MM.1S (cell line): ENCODE data around the gene HTR3D.

Source experiments
- DNase-seq: peaks from one replicate; pipeline ENCODE4 v3.0.0-alpha.2; 2015
- H2AFZ ChIP-seq: fragments of 300-600 bp; sonication (generic); 2 replicates; pipeline ENCODE4 v1.6.0; 2016; ENCODE audit warnings: antibody characterized with exemption, low read length
- H3F3A ChIP-seq: fragments of 300-600 bp; sonication (generic); 2 replicates; pipeline ENCODE4 v1.6.1; 2016; ENCODE audit warnings: mild to moderate bottlenecking, antibody characterized with exemption, low read length, moderate library complexity, mixed read lengths; ENCODE audit not compliant: insufficient read depth
- H3K27ac ChIP-seq: fragments of 300-600 bp; sonication (generic); 2 replicates; pipeline ENCODE4 v1.5.1; 2016; ENCODE audit warnings: mild to moderate bottlenecking, low read length
- H3K27me3 ChIP-seq: fragments of 300-600 bp; sonication (generic); replicated peaks from 2 replicates; pipeline ENCODE4 v1.6.0; 2016; ENCODE audit warnings: low read length; ENCODE audit not compliant: insufficient read depth
- H3K36me3 ChIP-seq: fragments of 300-600 bp; sonication (generic); replicated peaks from 2 replicates; pipeline ENCODE4 v1.6.1; 2016; ENCODE audit warnings: mild to moderate bottlenecking, low read length, mixed read lengths; ENCODE audit not compliant: insufficient read depth
- H3K4me1 ChIP-seq: fragments of 300-600 bp; sonication (generic); 2 replicates; pipeline ENCODE4 v1.6.1; 2016; ENCODE audit warnings: low read length, mixed read lengths
- H3K4me2 ChIP-seq: fragments of 300-600 bp; sonication (generic); 2 replicates; pipeline ENCODE4 v1.6.0; 2016; ENCODE audit warnings: low read depth, low read length
- H3K4me3 ChIP-seq: fragments of 300-600 bp; sonication (generic); 2 replicates; pipeline ENCODE4 v1.5.1; 2016; ENCODE audit warnings: low read length, mixed read lengths
- H3K79me2 ChIP-seq: fragments of 300-600 bp; sonication (generic); 2 replicates; pipeline ENCODE4 v1.6.1; 2016; ENCODE audit warnings: mixed run types, low read length, mixed read lengths
- H3K9ac ChIP-seq: fragments of 300-600 bp; sonication (generic); 2 replicates; pipeline ENCODE4 v1.6.1; 2016; ENCODE audit warnings: low read length, mixed read lengths
- H3K9me2 ChIP-seq: fragments of 300-600 bp; sonication (generic); replicated peaks from 2 replicates; pipeline ENCODE4 v1.6.1; 2016; ENCODE audit warnings: mild to moderate bottlenecking, low read length, mixed read lengths; ENCODE audit not compliant: insufficient read depth
- H3K9me3 ChIP-seq: fragments of 300-600 bp; sonication (generic); replicated peaks from 2 replicates; pipeline ENCODE4 v1.6.1; 2016; ENCODE audit warnings: mild to moderate bottlenecking, low read length, mixed read lengths; ENCODE audit not compliant: insufficient read depth
- H4K20me1 ChIP-seq: fragments of 300-600 bp; sonication (generic); 2 replicates; pipeline ENCODE4 v1.6.1; 2016; ENCODE audit warnings: mild to moderate bottlenecking, low read length, moderate library complexity, mixed read lengths; ENCODE audit not compliant: insufficient read depth
- EZH2 ChIP-seq: fragments of 300-600 bp; sonication (generic); optimal IDR thresholded peaks from 2 replicates; pipeline ENCODE3; 2017; ENCODE audit warnings: low read depth, mild to moderate bottlenecking, antibody characterized with exemption, low read length, mixed read lengths
- EZH2phosphoT487 ChIP-seq: fragments of 300-600 bp; sonication (generic); IDR thresholded peaks from 2 replicates; pipeline ENCODE4 v1.6.1; 2018; ENCODE audit warnings: antibody characterized with exemption, low read length
- TF ChIP-seq, protein P1 (sequence below): fragments of 300-600 bp; sonication (generic); IDR thresholded peaks from 2 replicates; pipeline ENCODE4 v1.5.1; 2016; ENCODE audit warnings: antibody characterized with exemption, low read length, mixed read lengths

The HTR3D gene

DNA sequence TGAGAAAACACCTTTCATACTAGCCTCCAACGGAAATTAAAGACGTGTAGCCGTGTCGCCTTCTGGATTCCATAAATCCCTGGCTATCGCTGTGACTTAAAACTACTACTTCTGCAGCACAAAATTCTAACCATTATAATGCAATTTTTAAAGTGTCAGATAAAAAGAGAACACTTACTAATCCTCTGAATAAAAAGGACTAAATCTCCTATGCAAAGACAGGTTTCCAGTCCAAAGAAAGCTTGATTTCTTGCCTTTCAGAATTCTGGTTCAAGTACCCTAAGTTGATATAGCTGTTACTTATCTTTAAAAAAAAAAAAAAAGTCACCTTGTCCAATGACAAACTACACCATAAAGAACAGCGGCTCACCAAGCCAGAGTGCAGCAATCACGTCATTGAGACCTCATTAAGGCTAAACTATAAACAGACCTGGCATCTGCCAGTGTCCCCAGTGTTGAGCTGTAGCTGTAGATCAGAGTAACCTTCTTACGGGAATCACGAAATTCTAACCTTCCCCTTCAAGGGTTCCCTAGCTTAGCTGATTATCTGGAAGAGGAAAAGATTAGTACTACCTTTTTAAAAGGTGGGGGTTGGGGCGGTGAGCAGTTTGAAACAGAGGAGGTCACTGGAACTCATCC, 16.0 kb upstream of the HTR3D start:
- no peak for DNase-seq
- Histone ChIP-seq H3K4me3 (no peak overlapping the region), H3K36me3 (no peaks in the 10 kb centered on the region), H3K9me2 (no peaks in the 10 kb centered on the region), H3F3A (no peaks in the 10 kb centered on the region), H2AFZ (no peak overlapping the region), H3K9me3 (no peaks in the 10 kb centered on the region), H3K4me2 (no peak overlapping the region), H3K4me1 (0 out of 2 replicates have a peak, but pooled peaks cover 6% of the 10 kb centered on the region), H3K27me3 (no peaks in the 10 kb centered on the region; the same call in 1 of the 2 replicates), H3K9ac (no peak overlapping the region), H3K79me2 (0 out of 2 replicates have a peak, but pooled peaks cover 4% of the 10 kb centered on the region), H3K27ac (no peak overlapping the region), H4K20me1 (no peaks in the 10 kb centered on the region)
- TF ChIP-seq EZH2 = no peak
- TF ChIP-seq, protein P1, sequence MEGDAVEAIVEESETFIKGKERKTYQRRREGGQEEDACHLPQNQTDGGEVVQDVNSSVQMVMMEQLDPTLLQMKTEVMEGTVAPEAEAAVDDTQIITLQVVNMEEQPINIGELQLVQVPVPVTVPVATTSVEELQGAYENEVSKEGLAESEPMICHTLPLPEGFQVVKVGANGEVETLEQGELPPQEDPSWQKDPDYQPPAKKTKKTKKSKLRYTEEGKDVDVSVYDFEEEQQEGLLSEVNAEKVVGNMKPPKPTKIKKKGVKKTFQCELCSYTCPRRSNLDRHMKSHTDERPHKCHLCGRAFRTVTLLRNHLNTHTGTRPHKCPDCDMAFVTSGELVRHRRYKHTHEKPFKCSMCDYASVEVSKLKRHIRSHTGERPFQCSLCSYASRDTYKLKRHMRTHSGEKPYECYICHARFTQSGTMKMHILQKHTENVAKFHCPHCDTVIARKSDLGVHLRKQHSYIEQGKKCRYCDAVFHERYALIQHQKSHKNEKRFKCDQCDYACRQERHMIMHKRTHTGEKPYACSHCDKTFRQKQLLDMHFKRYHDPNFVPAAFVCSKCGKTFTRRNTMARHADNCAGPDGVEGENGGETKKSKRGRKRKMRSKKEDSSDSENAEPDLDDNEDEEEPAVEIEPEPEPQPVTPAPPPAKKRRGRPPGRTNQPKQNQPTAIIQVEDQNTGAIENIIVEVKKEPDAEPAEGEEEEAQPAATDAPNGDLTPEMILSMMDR = no peak
- TF ChIP-seq EZH2phosphoT487 = no peak

DNA sequence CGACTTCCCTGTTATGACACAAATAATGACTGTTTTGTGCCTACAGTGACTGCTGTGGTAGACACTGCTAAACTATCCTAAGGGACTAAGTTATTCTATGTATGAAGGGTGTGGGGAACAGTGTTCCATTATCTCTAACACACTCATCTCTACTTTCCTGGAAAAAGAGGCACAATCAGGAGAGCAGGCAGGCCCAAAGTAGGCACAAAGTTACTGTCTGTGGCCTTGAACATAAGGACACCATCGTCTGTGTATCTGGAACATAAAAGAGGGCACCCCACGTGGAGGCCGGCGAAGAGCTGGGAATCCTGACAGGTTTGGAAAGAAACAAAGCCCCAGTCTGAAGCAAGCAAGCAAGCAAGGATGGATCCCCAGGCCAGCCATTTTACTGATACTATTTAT, 15.4 kb upstream of the HTR3D start:
- Histone ChIP-seq H3K9me2 (no peaks in the 10 kb centered on the region), H4K20me1 (no peaks in the 10 kb centered on the region), H3K27ac (no peak overlapping the region), H3K4me1 (0 out of 2 replicates have a peak, but pooled peaks cover 6% of the 10 kb centered on the region), H3K36me3 (no peaks in the 10 kb centered on the region), H3K27me3 (no peaks in the 10 kb centered on the region; the same call in 1 of the 2 replicates), H3K79me2 (0 out of 2 replicates have a peak, but pooled peaks cover 4% of the 10 kb centered on the region), H2AFZ (no peak overlapping the region), H3K4me2 (no peak overlapping the region), H3K9ac (no peak overlapping the region), H3F3A (no peaks in the 10 kb centered on the region), H3K9me3 (no peaks in the 10 kb centered on the region), H3K4me3 (no peak overlapping the region)
- TF ChIP-seq EZH2phosphoT487 = no peak
- no peak for DNase-seq

DNA sequence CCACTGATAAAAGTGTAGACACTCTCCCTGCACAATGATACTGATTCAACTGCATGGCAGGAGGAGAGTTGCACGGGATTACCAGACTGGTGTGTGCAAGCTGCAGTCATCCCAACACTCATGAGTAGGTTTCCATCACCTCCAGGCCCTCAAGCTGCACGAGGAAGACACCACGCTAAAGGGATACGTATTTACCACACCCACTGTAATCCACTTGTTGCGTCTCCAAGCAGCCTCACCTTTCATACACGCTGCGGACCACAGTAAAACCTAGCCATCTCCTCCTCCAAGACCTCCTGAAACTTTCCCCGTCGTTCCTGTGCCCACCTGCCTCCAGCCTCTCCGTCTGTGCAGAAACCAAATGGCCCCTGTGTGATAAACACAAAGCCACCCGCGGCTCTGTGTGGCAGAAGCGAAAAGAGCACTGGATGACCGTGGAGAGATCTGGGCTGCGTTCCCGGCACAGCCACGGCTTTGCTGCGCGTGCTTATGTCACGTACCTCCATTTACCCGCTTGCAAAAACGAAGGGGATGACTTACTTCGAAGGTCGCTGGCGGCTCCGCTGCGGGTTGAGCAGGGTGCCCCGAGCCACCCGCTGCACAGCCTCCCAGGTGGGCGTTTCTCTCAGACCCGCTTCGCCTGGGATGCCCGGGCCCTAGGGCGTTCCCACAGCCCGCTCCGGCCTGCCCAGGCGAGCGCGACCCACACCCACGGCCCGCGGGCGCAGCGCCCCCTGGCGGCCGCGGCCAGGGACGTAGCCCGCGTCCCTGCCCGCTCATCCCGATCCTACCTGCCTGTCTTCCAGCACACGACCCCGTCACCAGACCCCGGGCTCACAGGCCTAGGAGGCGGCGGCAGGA, 14.5 kb upstream of the HTR3D start:
- Histone ChIP-seq H3F3A (no peaks in the 10 kb centered on the region), H3K79me2 (0 out of 2 replicates have a peak, but pooled peaks cover 4% of the 10 kb centered on the region)

More for the DNA sequence above, 14.5 kb upstream of the HTR3D start:
- peak overlapping the region; percentile 62 for H3K4me2 ChIP-seq
- H3K9me2 ChIP-seq = no peaks in the 10 kb centered on the region
- H2AFZ ChIP-seq = peak overlapping the region; percentile 98
- no peak overlapping the region for H3K27ac ChIP-seq
- peak; percentile 63 for DNase-seq
- H3K4me3 ChIP-seq = peak overlapping the region; percentile 89
- TF ChIP-seq EZH2 (no peak), EZH2phosphoT487 (no peak)
- TF ChIP-seq, protein P1 = peak; percentile 99
- H3K4me1 ChIP-seq = 0 out of 2 replicates have a peak, but pooled peaks cover 6% of the 10 kb centered on the region
- H4K20me1 ChIP-seq = no peaks in the 10 kb centered on the region
- peak overlapping the region; percentile 53; the same call in 1 of the 2 replicates for H3K9ac ChIP-seq
- no peaks in the 10 kb centered on the region; the same call in 1 of the 2 replicates for H3K27me3 ChIP-seq
- no peaks in the 10 kb centered on the region for H3K9me3 ChIP-seq
- no peaks in the 10 kb centered on the region for H3K36me3 ChIP-seq
